ENCODE results near the gene HUNK. TPM values are rescaled to one million over a fixed set of nuclear protein-coding genes. Genes with fewer than 3 reads are reported as not detected.
"Not testable (repeated sequence)": the region's sequence is repeated elsewhere in the genome, so short reads cannot be mapped to it uniquely, and the experiment has no call there.

Gene HUNK
- total and polyA plus RNA-seq, 2 donors from 2014 or later = 2.7 to 17.2 TPM

DNA sequence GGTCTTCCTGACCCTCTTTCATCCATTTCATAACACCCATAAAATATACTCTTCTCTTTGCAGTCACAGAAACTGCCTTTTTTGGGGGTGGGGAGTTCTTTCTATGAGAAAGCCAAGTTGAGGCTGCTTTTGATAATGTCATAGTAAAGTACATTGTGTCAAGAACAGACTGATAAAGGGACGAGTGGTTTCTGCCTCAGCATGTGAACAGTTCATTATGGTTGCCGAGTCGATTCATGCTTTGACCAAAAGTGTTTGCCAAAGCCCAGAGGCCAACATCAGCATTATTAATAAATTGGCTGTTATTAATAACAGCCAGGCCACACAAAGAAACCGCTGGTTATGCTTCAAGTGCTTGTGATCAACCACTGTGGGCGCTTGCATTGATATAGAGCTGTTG, 162.0 kb downstream of the HUNK start:
- no peak for FAIRE-seq
- no peaks in the 10 kb centered on the region for H3K9me3 ChIP-seq (ENCODE audit: control insufficient read depth in 2 of 3, insufficient read depth in 1 of 3, low read length in 3 of 3)
- H3K4me3 ChIP-seq (ENCODE audit: low read length in 3 of 3) = no peak overlapping the region
- DNase-seq = no peak
- no peaks in the 10 kb centered on the region for H3K4me1 ChIP-seq (ENCODE audit: control insufficient read depth in 2 of 3, insufficient read depth in 2 of 3, low read depth in 1 of 3, low read length in 3 of 3)
- H3K27me3 ChIP-seq (ENCODE audit: control insufficient read depth, insufficient read depth, low read length) = no peaks in the 10 kb centered on the region
- intact Hi-C loops (cut with DNase I) = no loop called here
- TF ChIP-seq, protein P1, sequence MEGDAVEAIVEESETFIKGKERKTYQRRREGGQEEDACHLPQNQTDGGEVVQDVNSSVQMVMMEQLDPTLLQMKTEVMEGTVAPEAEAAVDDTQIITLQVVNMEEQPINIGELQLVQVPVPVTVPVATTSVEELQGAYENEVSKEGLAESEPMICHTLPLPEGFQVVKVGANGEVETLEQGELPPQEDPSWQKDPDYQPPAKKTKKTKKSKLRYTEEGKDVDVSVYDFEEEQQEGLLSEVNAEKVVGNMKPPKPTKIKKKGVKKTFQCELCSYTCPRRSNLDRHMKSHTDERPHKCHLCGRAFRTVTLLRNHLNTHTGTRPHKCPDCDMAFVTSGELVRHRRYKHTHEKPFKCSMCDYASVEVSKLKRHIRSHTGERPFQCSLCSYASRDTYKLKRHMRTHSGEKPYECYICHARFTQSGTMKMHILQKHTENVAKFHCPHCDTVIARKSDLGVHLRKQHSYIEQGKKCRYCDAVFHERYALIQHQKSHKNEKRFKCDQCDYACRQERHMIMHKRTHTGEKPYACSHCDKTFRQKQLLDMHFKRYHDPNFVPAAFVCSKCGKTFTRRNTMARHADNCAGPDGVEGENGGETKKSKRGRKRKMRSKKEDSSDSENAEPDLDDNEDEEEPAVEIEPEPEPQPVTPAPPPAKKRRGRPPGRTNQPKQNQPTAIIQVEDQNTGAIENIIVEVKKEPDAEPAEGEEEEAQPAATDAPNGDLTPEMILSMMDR (IDR thresholded peaks at IDR 0.05; ENCODE audit: borderline replicate concordance, extremely low read depth, insufficient read depth) = no peak
- H3K9ac ChIP-seq (ENCODE audit: low read length in 3 of 3) = no peak overlapping the region
- no peak overlapping the region for H3K27ac ChIP-seq (ENCODE audit: low read depth in 2 of 2, low read length in 2 of 2)
- no peaks in the 10 kb centered on the region for H3K36me3 ChIP-seq (ENCODE audit: control insufficient read depth in 2 of 3, insufficient read depth in 3 of 3, low read length in 3 of 3)

DNA sequence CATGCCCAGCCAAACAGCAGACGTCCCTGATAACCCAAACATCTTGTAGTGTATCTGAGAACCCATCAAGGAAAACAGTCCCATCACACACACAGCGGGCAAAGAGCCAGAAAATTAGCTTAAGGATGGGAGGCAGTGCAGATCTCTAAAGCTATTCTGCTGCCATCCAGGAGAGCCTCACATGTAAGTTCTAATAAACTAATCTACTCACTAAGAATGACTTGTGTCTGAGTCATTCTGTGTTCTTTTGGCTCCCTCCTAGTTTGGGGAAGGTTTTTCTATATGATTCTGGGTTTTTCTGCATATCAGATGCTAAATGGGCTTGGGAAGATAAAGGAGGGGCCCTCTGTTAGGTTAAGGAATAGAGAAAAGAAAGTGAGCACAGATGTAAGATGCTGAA, 162.8 kb downstream of the HUNK start:
- no peak for DNase-seq
- intact Hi-C loops (cut with DNase I) = no loop called here
- H3K4me1 ChIP-seq (ENCODE audit: control insufficient read depth in 2 of 3, insufficient read depth in 2 of 3, low read depth in 1 of 3, low read length in 3 of 3) = no peaks in the 10 kb centered on the region
- H3K27ac ChIP-seq (ENCODE audit: low read depth in 2 of 2, low read length in 2 of 2) = no peak overlapping the region
- H3K4me3 ChIP-seq (ENCODE audit: low read length in 3 of 3) = no peak overlapping the region
- no peak overlapping the region for H3K9ac ChIP-seq (ENCODE audit: low read length in 3 of 3)
- H3K27me3 ChIP-seq (ENCODE audit: control insufficient read depth, insufficient read depth, low read length) = no peaks in the 10 kb centered on the region
- H3K36me3 ChIP-seq (ENCODE audit: control insufficient read depth in 2 of 3, insufficient read depth in 3 of 3, low read length in 3 of 3) = no peaks in the 10 kb centered on the region
- no peaks in the 10 kb centered on the region for H3K9me3 ChIP-seq (ENCODE audit: control insufficient read depth in 2 of 3, insufficient read depth in 1 of 3, low read length in 3 of 3)
- TF ChIP-seq, protein P1 (IDR thresholded peaks at IDR 0.05; ENCODE audit: borderline replicate concordance, extremely low read depth, insufficient read depth) = no peak
- no peak for FAIRE-seq

DNA sequence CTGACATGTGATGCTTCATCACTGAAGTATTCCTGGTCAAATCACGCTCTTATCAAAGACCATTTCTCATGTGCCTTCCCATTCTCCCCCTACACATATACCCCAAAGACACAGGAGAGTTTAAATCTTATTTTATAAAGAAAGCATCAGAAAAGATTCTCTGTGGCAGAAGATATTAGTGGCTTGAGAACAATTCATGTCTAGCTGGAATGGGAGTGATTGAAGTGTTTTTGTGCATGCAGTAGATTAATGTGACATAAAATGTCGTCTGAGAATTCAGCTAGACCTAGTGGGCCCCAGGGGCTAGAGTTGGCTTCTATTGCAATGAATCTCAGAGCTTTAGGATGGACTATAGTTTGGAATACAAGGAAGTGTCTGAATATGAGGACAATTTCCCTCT, 163.9 kb downstream of the HUNK start:
- DNase-seq (no peak), FAIRE-seq (no peak)
- H3K27ac ChIP-seq (ENCODE audit: low read depth in 2 of 2, low read length in 2 of 2) = no peak overlapping the region
- no peaks in the 10 kb centered on the region for H3K9me3 ChIP-seq (ENCODE audit: control insufficient read depth in 2 of 3, insufficient read depth in 1 of 3, low read length in 3 of 3)
- no peaks in the 10 kb centered on the region for H3K36me3 ChIP-seq (ENCODE audit: control insufficient read depth in 2 of 3, insufficient read depth in 3 of 3, low read length in 3 of 3)
- no peak overlapping the region for H3K9ac ChIP-seq (ENCODE audit: low read length in 3 of 3)
- TF ChIP-seq, protein P1 (IDR thresholded peaks at IDR 0.05; ENCODE audit: borderline replicate concordance, extremely low read depth, insufficient read depth) = no peak
- intact Hi-C loops (cut with DNase I) = no loop called here
- H3K4me1 ChIP-seq (ENCODE audit: control insufficient read depth in 2 of 3, insufficient read depth in 2 of 3, low read depth in 1 of 3, low read length in 3 of 3) = no peaks in the 10 kb centered on the region
- no peaks in the 10 kb centered on the region for H3K27me3 ChIP-seq (ENCODE audit: control insufficient read depth, insufficient read depth, low read length)
- H3K4me3 ChIP-seq (ENCODE audit: low read length in 3 of 3) = no peak overlapping the region

DNA sequence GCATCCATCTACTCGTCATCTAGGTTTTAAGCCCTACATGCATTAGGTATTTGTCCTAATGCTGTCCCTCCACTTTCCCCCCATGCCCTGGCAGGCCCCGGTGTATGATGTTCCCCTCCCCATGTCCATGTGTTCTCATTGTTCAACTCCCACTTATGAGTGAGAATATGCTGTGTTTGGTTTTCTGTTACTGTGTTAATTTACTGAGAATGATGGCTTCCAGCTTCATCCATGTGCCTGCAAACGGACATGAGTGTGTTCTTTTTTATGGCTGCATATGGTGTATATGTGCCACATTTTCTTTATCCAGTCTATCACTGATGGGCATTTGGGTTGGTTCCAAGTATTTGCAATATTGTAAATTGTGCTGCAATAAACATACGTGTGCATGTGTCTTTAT, 165.9 kb downstream of the HUNK start:
- H3K4me3 ChIP-seq (ENCODE audit: low read length in 3 of 3); H3K27me3 ChIP-seq (ENCODE audit: control insufficient read depth, insufficient read depth, low read length); DNase-seq; FAIRE-seq; H3K9me3 ChIP-seq (ENCODE audit: control insufficient read depth in 2 of 3, insufficient read depth in 1 of 3, low read length in 3 of 3); H3K36me3 ChIP-seq (ENCODE audit: control insufficient read depth in 2 of 3, insufficient read depth in 3 of 3, low read length in 3 of 3); H3K9ac ChIP-seq (ENCODE audit: low read length in 3 of 3); H3K27ac ChIP-seq (ENCODE audit: low read depth in 2 of 2, low read length in 2 of 2); H3K4me1 ChIP-seq (ENCODE audit: control insufficient read depth in 2 of 3, insufficient read depth in 2 of 3, low read depth in 1 of 3, low read length in 3 of 3); intact Hi-C loops (cut with DNase I): not testable (repeated sequence)

All from kidney (tissue), 14 donors.